Breast epithelium (tissue), 3 donors: ENCODE measurements around the gene PDZD7.

ENCODE experiments used
- POLR2A ChIP-seq: fragments of 450-650 bp; IDR thresholded peaks from one replicate; pipeline ENCODE4 v1.6.1; 2016; ENCODE audit warnings: antibody characterized with exemption, mild to moderate bottlenecking, moderate library complexity
- POLR2AphosphoS5 ChIP-seq, 3 donors: sonication (generic); formaldehyde crosslinking; IDR thresholded peaks; one replicate each; pipeline ENCODE4 v1.6.1; 2017; ENCODE audit warnings: antibody characterized with exemption in 3 of 3
- TF ChIP-seq, protein P1 (sequence below), 3 donors: fragments of 450-650 bp; IDR thresholded peaks; one replicate each; pipeline ENCODE4 v1.5.1; 2016 to 2017; ENCODE audit warnings: antibody characterized with exemption in 3 of 3, mild to moderate bottlenecking in 3 of 3, moderate library complexity in 3 of 3

DNA sequence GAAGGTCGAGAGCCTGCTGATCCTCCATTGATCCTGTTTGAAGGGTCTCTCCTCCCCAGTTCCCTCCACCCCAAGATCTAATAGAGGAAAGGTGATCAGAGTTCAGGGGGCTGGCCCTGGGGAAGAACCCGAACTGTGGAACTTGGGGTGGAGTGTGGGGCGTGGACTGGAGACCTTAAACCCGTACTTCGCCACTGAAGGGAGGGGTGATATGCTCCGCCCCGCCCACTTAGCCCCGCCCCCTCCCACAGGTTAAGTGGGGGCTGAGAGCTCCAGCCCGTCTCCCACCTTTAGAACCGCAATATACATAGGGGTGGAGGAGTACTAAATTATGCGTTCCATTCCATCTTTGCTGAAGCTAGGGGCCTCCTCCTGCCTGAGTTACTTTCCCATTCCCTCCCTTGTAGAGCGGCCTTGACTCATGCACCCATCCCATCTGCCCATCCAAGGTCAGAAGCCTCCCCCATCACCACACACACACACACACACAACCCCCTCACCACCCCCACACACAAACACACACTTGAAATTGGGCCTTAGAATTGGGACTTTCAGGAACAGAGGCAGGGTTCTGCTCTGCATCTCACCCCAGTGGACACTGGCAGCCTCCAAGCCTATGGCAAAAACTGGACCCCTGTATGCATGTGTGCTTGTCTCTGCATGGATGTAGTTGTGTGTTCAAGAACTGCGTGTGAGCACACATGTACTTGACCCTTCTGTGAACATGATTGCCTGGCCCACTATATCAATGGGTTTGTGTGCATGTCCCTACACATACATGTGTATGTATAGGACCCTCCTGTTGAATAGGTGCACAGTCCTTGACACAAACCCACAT lies 60.6 kb downstream of the PDZD7 start:
- TF ChIP-seq, protein P1, sequence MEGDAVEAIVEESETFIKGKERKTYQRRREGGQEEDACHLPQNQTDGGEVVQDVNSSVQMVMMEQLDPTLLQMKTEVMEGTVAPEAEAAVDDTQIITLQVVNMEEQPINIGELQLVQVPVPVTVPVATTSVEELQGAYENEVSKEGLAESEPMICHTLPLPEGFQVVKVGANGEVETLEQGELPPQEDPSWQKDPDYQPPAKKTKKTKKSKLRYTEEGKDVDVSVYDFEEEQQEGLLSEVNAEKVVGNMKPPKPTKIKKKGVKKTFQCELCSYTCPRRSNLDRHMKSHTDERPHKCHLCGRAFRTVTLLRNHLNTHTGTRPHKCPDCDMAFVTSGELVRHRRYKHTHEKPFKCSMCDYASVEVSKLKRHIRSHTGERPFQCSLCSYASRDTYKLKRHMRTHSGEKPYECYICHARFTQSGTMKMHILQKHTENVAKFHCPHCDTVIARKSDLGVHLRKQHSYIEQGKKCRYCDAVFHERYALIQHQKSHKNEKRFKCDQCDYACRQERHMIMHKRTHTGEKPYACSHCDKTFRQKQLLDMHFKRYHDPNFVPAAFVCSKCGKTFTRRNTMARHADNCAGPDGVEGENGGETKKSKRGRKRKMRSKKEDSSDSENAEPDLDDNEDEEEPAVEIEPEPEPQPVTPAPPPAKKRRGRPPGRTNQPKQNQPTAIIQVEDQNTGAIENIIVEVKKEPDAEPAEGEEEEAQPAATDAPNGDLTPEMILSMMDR (IDR thresholded peaks at IDR 0.05): no peak
- no peak for TF ChIP-seq POLR2A
- TF ChIP-seq POLR2AphosphoS5 (IDR thresholded peaks at IDR 0.05): no peak
